A549 (cell line): ENCODE data around the gene HSD11B1. TPM values are rescaled to one million over a fixed set of nuclear protein-coding genes. Genes with fewer than 3 reads are reported as not detected.

Source experiments
- ATAC-seq, 2 experiments: fragments of 200-7000 bp in 1 of 2; fragments of >200 bp in 1 of 2; cut with Nextera tagmentation in 1 of 2; cut with Tn5 transposase in 1 of 2; 3 replicates each; pipeline versions ENCODE4 v1.8.0 to v1.9.1; 2018 to 2020; ENCODE audit warnings: mild to moderate bottlenecking in 1 of 2, moderate library complexity in 1 of 2
- CTCF ChIA-PET: fragments of 300-600 bp; sonication (Branson Sonifier 250); formaldehyde crosslinking; extraction: SDS; loops from one replicate; lab custom pipeline; 2021; ENCODE audit warnings: antibody characterized with exemption, inconsistent platforms; lab: Yijun Ruan, JAX
- POLR2A ChIA-PET: fragments of 350-600 bp; formaldehyde crosslinking; extraction: SDS; loops from one replicate; lab custom pipeline; 2021; ENCODE audit warnings: antibody characterized with exemption, inconsistent platforms; lab: Yijun Ruan, JAX
- DNase-seq, 2 experiments: peaks; one replicate each; pipeline versions ENCODE4 v3.0.0 to v3.0.0-alpha.2; 2011 to 2016; ENCODE audit warnings: low read depth in 1 of 2, low spot score in 1 of 2
- FAIRE-seq: peaks from 2 replicates; lab custom pipeline; 2011; peaks lifted over from hg19 to GRCh38; lab: Jason Lieb, UNC
- H3K27ac ChIP-seq, 2 experiments: fragments of >200 bp; sonication (Bioruptor Twin); formaldehyde crosslinking; 3 replicates each; pipeline ENCODE4 v1.5.1; 2016 to 2017
- H3K4me1 ChIP-seq: fragments of >200 bp; sonication (Bioruptor Twin); formaldehyde crosslinking; 3 replicates; pipeline ENCODE4 v1.6.1; 2016
- H3K4me2 ChIP-seq: fragments of >200 bp; sonication (Bioruptor Twin); formaldehyde crosslinking; 3 replicates; pipeline ENCODE4 v1.6.1; 2016
- H3K4me3 ChIP-seq: fragments of >200 bp; sonication (Bioruptor Twin); formaldehyde crosslinking; 3 replicates; pipeline ENCODE4 v1.5.1; 2016
- H3K9me3 ChIP-seq: fragments of >200 bp; sonication (Bioruptor Twin); formaldehyde crosslinking; 3 replicates; pipeline ENCODE4 v1.6.1; 2016
- BHLHE40 ChIP-seq: IDR thresholded peaks from 2 replicates; pipeline ENCODE4 v1.6.1; 2012; ENCODE audit warnings: low read depth, low read length, inconsistent platforms
- CHD2 ChIP-seq: fragments of 150-350 bp; IDR thresholded peaks from 2 replicates; pipeline ENCODE4 v1.6.1; 2014; ENCODE audit warnings: low read length; ENCODE audit not compliant: partially characterized antibody
- EP300 ChIP-seq, 2 experiments: fragments of >200 bp; sonication (Bioruptor Twin); formaldehyde crosslinking; IDR thresholded peaks; 2 replicates in 1 of 2; 3 replicates in 1 of 2; pipeline ENCODE4 v1.6.1; 2016 to 2017
- FOXS1 ChIP-seq: fragments of 250-450 bp; sonication (Bioruptor Pico); IDR thresholded peaks from 2 replicates; pipeline ENCODE4 v1.5.0; 2020; ENCODE audit warnings: mild to moderate bottlenecking, moderate library complexity
- GATA3 ChIP-seq: IDR thresholded peaks from 2 replicates; pipeline ENCODE4 v1.6.1; 2012; ENCODE audit warnings: borderline replicate concordance
- HDAC2 ChIP-seq: fragments of 200-600 bp; sonication (generic); IDR thresholded peaks from 2 replicates; pipeline ENCODE4 v1.6.1; 2016
- HEYL ChIP-seq: fragments of 250-450 bp; sonication (Bioruptor Pico); IDR thresholded peaks from 2 replicates; pipeline ENCODE4 v1.8.0; 2021; ENCODE audit warnings: mild to moderate bottlenecking, moderate library complexity
- HOXA7 ChIP-seq: fragments of 250-450 bp; sonication (Bioruptor Pico); IDR thresholded peaks from 2 replicates; pipeline ENCODE4 v1.5.0; 2020; ENCODE audit warnings: mild to moderate bottlenecking, moderate library complexity
- JUN ChIP-seq, 2 experiments: fragments of >200 bp; sonication (Bioruptor Twin); formaldehyde crosslinking; IDR thresholded peaks; 2 replicates in 1 of 2; 3 replicates in 1 of 2; pipeline ENCODE4 v1.6.1; 2016 to 2017
- KDM1A ChIP-seq: fragments of 200-600 bp; sonication (generic); IDR thresholded peaks from 2 replicates; pipeline ENCODE4 v1.6.1; 2016; ENCODE audit warnings: low read depth, mild to moderate bottlenecking
- KDM5A ChIP-seq: fragments of 200-600 bp; sonication (generic); IDR thresholded peaks from 2 replicates; pipeline ENCODE4 v1.6.1; 2016; ENCODE audit warnings: antibody characterized with exemption, mild to moderate bottlenecking
- MAZ ChIP-seq: fragments of 150-350 bp; IDR thresholded peaks from 2 replicates; pipeline ENCODE4 v1.6.1; 2014; ENCODE audit warnings: antibody characterized with exemption, low read depth, low read length, borderline replicate concordance
- MYC ChIP-seq: IDR thresholded peaks from 2 replicates; pipeline ENCODE4 v1.6.1; 2012; ENCODE audit warnings: mild to moderate bottlenecking, inconsistent platforms, low read length, improper control_type of control experiment, borderline replicate concordance
- NFE2L2 ChIP-seq: fragments of 150-350 bp; conservative IDR thresholded peaks from 2 replicates; pipeline ENCODE4 v1.6.1; 2014; ENCODE audit warnings: low read length
- PHF8 ChIP-seq: fragments of 200-600 bp; sonication (generic); IDR thresholded peaks from 2 replicates; pipeline ENCODE4 v1.6.1; 2016; ENCODE audit warnings: low read depth, mild to moderate bottlenecking, antibody characterized with exemption, moderate library complexity, borderline replicate concordance
- POLR2A ChIP-seq: IDR thresholded peaks from 2 replicates; pipeline ENCODE4 v1.6.1; 2012; ENCODE audit warnings: mild to moderate bottlenecking, low read length
- RNF2 ChIP-seq: fragments of 200-600 bp; sonication (generic); IDR thresholded peaks from 2 replicates; pipeline ENCODE4 v1.6.1; 2016; ENCODE audit warnings: low read depth, mild to moderate bottlenecking, antibody characterized with exemption, moderate library complexity, borderline replicate concordance
- TP53 ChIP-seq: fragments of 250-450 bp; sonication (Bioruptor Pico); IDR thresholded peaks from 2 replicates; pipeline ENCODE4 v1.5.0; 2021; ENCODE audit warnings: mild to moderate bottlenecking, moderate library complexity
- WGBS: methylation state at CpG from one replicate; pipeline ENCODE4 v1.1.6; 2017; ENCODE audit errors: missing lambda C conversion rate; 5-methylcytosine and 5-hydroxymethylcytosine counted together
- polyA plus RNA-seq, 4 experiments: library from polyadenylated mRNA; depleted of rRNA in 3 of 4; stranded (reverse); fragments of >200 nt; fragmentation: RNase III in 1 of 4; extraction: RNeasy Plus Mini Kit Qiagen cat#74134 plus additional on column Dnase treatment in 1 of 4; gene quantifications; 2 replicates in 3 of 4; 3 replicates in 1 of 4; pipeline ENCODE4 v1.2.3, GENCODE V29; 2011 to 2017
- TF ChIP-seq, protein P1 (sequence below): IDR thresholded peaks from 2 replicates; pipeline ENCODE4 v1.6.1; 2012
- TF ChIP-seq, protein P2 (sequence below): IDR thresholded peaks from 2 replicates; pipeline ENCODE4 v1.6.1; 2012; ENCODE audit warnings: low read depth, borderline replicate concordance
- TF ChIP-seq, protein P3 (sequence below): fragments of 250-450 bp; sonication (Bioruptor Pico); IDR thresholded peaks from 2 replicates; pipeline ENCODE4 v1.5.0; 2021; ENCODE audit warnings: mild to moderate bottlenecking, moderate library complexity, borderline replicate concordance
- TF ChIP-seq, protein P4 (sequence below): IDR thresholded peaks from 2 replicates; pipeline ENCODE4 v1.6.1; 2012
- TF ChIP-seq, protein P5 (sequence below): fragments of >200 bp; sonication (Bioruptor Twin); formaldehyde crosslinking; IDR thresholded peaks from 3 replicates; pipeline ENCODE4 v1.5.1; 2016

The HSD11B1 gene
- polyA plus RNA-seq, 2 of the 4 experiments (the other 2 are of a cell fraction): not detected

DNA sequence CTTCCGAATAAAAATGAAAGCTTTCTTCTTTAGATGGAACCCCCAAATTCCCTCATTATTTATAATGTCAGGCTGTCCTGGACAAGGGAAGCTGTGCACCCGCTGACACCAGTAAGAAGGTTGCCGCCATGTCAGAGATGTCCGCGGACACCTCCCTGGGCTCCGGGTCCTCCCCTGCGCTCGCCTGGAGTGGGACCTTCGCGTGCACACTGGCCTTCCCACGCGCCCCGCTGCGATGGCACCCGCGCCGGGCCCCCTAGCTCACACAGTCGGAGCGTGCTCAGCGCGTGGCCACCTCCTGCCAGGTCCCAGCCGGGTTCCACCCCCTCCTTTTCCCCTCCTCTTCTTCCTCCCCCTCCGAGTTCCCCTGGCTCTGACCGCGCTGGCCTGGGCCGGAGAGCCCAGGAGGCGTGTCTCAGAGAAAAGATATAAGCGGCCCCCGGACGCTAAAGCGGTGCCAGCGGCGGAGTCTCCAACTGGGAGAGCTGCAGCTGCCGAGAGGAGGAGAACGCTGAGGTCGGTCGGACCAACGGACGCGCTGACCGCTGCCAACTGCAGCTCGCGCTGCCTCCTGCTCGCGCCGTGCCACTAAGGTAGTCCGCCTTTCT, 29.6 kb upstream of the HSD11B1 start, which contains the start of gene G0S2:
TSS of gene G0S2 (plus strand) at position 456 of the 608 bp plus-strand sequence. CDS start 273 bp downstream, outside the sequence.
- ChIA-PET CTCF (interaction anchor here (0.9 to 2.1 kb wide), 7 partner anchors 8 to 71 kb away, joined by 3 to 7 read pairs (median 3); no protein-coding TSS in a partner anchor), POLR2A (no interaction called here)
- FAIRE-seq: no peak
- Histone ChIP-seq H3K4me2 (peak within 1 kb of the TSS; percentile 91), H3K4me3 (peak within 1 kb of the TSS; percentile 41), H3K4me1 (peaks cover 17% of the 10 kb centered on the region; the same call in 2 of the 3 replicates), H3K9me3 (no peaks in the 10 kb centered on the region), H3K27ac (peak within 1 kb of the TSS; percentile 31 to 42; a peak in 5 of 6 replicates)
- WGBS: 48% methylated on average over 39 of the region's 47 CpGs
- DNase-seq: no peak
- ATAC-seq: peak; percentile 80 to 83
- TF ChIP-seq, protein P1, sequence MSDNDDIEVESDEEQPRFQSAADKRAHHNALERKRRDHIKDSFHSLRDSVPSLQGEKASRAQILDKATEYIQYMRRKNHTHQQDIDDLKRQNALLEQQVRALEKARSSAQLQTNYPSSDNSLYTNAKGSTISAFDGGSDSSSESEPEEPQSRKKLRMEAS: peak; percentile 67
- TF ChIP-seq POLR2A (0 out of 2 replicates have a peak, but pooled peaks have one; percentile 24), EP300 (IDR thresholded peaks at IDR 0.05) (no peak)
- TF ChIP-seq, protein P2, sequence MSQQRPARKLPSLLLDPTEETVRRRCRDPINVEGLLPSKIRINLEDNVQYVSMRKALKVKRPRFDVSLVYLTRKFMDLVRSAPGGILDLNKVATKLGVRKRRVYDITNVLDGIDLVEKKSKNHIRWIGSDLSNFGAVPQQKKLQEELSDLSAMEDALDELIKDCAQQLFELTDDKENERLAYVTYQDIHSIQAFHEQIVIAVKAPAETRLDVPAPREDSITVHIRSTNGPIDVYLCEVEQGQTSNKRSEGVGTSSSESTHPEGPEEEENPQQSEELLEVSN: peak; percentile 66

DNA sequence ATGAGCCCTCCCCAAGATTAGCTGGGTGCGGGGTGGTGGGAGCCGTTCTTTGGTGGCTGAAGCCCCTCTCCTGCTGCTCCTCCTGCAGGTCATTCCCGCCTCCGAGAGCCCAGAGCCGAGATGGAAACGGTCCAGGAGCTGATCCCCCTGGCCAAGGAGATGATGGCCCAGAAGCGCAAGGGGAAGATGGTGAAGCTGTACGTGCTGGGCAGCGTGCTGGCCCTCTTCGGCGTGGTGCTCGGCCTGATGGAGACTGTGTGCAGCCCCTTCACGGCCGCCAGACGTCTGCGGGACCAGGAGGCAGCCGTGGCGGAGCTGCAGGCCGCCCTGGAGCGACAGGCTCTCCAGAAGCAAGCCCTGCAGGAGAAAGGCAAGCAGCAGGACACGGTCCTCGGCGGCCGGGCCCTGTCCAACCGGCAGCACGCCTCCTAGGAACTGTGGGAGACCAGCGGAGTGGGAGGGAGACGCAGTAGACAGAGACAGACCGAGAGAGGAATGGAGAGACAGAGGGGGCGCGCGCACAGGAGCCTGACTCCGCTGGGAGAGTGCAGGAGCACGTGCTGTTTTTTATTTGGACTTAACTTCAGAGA, 29.0 kb upstream of the HSD11B1 start:
- Histone ChIP-seq H3K4me3 (peak overlapping the region; percentile 41), H3K9me3 (no peaks in the 10 kb centered on the region), H3K4me1 (peaks cover 17% of the 10 kb centered on the region; the same call in 2 of the 3 replicates), H3K27ac (peak overlapping the region; percentile 28 to 31; a peak in 5 of 6 replicates), H3K4me2 (peak overlapping the region; percentile 91)
- no peak for DNase-seq
- 48% methylated on average over 26 of the region's 34 CpGs for WGBS
- ATAC-seq: peak; percentile 38 to 78; a peak in 5 of 6 replicates
- TF ChIP-seq KDM1A: no peak
- no peak for TF ChIP-seq HEYL (CRISPR knock-in tag)
- no peak for TF ChIP-seq RNF2
- no peak for TF ChIP-seq HOXA7
- TF ChIP-seq HDAC2: no peak
- no peak for TF ChIP-seq MYC
- TF ChIP-seq, protein P3, sequence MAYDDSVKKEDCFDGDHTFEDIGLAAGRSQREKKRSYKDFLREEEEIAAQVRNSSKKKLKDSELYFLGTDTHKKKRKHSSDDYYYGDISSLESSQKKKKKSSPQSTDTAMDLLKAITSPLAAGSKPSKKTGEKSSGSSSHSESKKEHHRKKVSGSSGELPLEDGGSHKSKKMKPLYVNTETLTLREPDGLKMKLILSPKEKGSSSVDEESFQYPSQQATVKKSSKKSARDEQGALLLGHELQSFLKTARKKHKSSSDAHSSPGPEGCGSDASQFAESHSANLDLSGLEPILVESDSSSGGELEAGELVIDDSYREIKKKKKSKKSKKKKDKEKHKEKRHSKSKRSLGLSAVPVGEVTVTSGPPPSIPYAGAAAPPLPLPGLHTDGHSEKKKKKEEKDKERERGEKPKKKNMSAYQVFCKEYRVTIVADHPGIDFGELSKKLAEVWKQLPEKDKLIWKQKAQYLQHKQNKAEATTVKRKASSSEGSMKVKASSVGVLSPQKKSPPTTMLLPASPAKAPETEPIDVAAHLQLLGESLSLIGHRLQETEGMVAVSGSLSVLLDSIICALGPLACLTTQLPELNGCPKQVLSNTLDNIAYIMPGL (CRISPR knock-in tag): no peak
- no peak for TF ChIP-seq PHF8
- TF ChIP-seq, protein P4, sequence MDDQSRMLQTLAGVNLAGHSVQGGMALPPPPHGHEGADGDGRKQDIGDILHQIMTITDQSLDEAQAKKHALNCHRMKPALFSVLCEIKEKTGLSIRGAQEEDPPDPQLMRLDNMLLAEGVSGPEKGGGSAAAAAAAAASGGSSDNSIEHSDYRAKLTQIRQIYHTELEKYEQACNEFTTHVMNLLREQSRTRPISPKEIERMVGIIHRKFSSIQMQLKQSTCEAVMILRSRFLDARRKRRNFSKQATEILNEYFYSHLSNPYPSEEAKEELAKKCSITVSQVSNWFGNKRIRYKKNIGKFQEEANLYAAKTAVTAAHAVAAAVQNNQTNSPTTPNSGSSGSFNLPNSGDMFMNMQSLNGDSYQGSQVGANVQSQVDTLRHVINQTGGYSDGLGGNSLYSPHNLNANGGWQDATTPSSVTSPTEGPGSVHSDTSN: no peak
- TF ChIP-seq FOXS1 (CRISPR knock-in tag): no peak
- no peak for TF ChIP-seq JUN (IDR thresholded peaks at IDR 0.05)
- no peak for TF ChIP-seq MAZ
- TF ChIP-seq KDM5A: no peak
- no peak for TF ChIP-seq GATA3
- TF ChIP-seq, protein P5, sequence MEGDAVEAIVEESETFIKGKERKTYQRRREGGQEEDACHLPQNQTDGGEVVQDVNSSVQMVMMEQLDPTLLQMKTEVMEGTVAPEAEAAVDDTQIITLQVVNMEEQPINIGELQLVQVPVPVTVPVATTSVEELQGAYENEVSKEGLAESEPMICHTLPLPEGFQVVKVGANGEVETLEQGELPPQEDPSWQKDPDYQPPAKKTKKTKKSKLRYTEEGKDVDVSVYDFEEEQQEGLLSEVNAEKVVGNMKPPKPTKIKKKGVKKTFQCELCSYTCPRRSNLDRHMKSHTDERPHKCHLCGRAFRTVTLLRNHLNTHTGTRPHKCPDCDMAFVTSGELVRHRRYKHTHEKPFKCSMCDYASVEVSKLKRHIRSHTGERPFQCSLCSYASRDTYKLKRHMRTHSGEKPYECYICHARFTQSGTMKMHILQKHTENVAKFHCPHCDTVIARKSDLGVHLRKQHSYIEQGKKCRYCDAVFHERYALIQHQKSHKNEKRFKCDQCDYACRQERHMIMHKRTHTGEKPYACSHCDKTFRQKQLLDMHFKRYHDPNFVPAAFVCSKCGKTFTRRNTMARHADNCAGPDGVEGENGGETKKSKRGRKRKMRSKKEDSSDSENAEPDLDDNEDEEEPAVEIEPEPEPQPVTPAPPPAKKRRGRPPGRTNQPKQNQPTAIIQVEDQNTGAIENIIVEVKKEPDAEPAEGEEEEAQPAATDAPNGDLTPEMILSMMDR: no peak
- no peak for TF ChIP-seq BHLHE40
- TF ChIP-seq TP53 (CRISPR knock-in tag): no peak
- TF ChIP-seq NFE2L2: no peak
- no peak for TF ChIP-seq CHD2
- ChIA-PET CTCF (interaction anchor here (0.9 to 2.1 kb wide), 6 partner anchors 9 to 46 kb away, joined by 3 to 7 read pairs (median 4); no protein-coding TSS in a partner anchor), POLR2A (interaction anchor here (0.6 kb wide), 1 partner anchor 157 kb away, joined by 3 read pairs; no protein-coding TSS in a partner anchor)
- FAIRE-seq: no peak
